ENCODE results near the gene COA8. TPM values are rescaled to one million over a fixed set of nuclear protein-coding genes. Genes with fewer than 3 reads are reported as not detected.
A peak's percentile ranks its signal among the peaks of the same experiment; 100 is the strongest.

Gene COA8
- total RNA-seq, 4 donors from 2014 or later: 25.9 to 50.4 (median 33.6) TPM

GRCh38 chr14:103563844-103564505 is 1.2 kb downstream of the COA8 start:
- peak overlapping the region in 2 of 3 donors; percentile 90 to 98 for H3K4me3 ChIP-seq (replicated peaks in 1 of 3)
- no peaks in the 10 kb centered on the region for H3K27me3 ChIP-seq
- intact Hi-C loops (cut with DNase I): loop anchor here (10.0 kb wide), 1 partner anchor 151 kb away; the partner anchor contains the start of genes XRCC3 and ZFYVE21
- H3K27ac ChIP-seq: peak overlapping the region; percentile 82 to 93 (median 88)
- H3K36me3 ChIP-seq: peaks cover 6 to 11% of the 10 kb centered on the region in 2 donors
- peaks cover 24 to 57% of the 10 kb centered on the region in 2 donors for H3K4me1 ChIP-seq
- no peak for DNase-seq
- TF ChIP-seq CTCF (IDR thresholded peaks at IDR 0.05): no peak
- no peak for TF ChIP-seq POLR2A (IDR thresholded peaks at IDR 0.05)
- 58 to 62% methylated on average over 21 of the region's 21 CpGs for WGBS, 2 donors
- no peaks in the 10 kb centered on the region for H3K9me3 ChIP-seq

GRCh38 chr14:103568952-103569351 is 6.2 kb downstream of the COA8 start:
- Histone ChIP-seq H3K27ac (no peak overlapping the region), H3K9me3 (no peaks in the 10 kb centered on the region), H3K4me1 (peaks cover 11 to 60% of the 10 kb centered on the region in 2 donors), H3K27me3 (no peaks in the 10 kb centered on the region), H3K36me3 (no peaks in the 10 kb centered on the region), H3K4me3 (replicated peaks in 1 of 3) (no peak overlapping the region)
- DNase-seq: no peak
- TF ChIP-seq CTCF (IDR thresholded peaks at IDR 0.05): no peak
- TF ChIP-seq POLR2A (IDR thresholded peaks at IDR 0.05): no peak
- WGBS, 2 donors: 75 to 79% methylated on average over 6 to 8 of the region's 8 CpGs
- intact Hi-C loops (cut with DNase I): loop anchor here (10.0 kb wide), 1 partner anchor 146 kb away; the partner anchor contains the start of genes XRCC3 and ZFYVE21

DNA sequence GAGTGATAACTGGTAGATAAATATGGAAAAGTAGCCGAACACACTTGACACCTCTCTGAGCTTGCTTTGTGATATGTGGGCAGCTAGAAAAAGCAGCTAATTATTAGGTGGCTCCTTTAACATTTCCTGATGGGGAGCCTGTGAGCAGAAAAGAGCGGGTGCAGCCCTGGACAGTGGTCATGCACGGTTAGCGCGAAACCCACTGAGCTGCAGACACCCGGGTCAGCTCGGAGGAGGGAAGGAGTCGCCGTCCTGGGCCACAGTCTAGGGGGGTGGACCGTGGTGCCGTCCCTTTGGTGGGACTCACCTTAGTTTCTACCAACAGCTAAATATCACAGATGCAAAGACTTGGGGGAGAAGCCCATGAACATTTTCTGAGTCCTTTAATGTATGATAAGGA is 6.6 kb downstream of the COA8 start:
- DNase-seq: peak in 1 of 2 donors; percentile 34
- no peaks in the 10 kb centered on the region for H3K9me3 ChIP-seq
- H3K36me3 ChIP-seq: no peaks in the 10 kb centered on the region
- H3K4me3 ChIP-seq (replicated peaks in 1 of 3): no peak overlapping the region
- intact Hi-C loops (cut with DNase I): loop anchor here (10.0 kb wide), 1 partner anchor 145 kb away; the partner anchor contains the start of genes XRCC3 and ZFYVE21
- peaks cover 7 to 60% of the 10 kb centered on the region in 2 donors for H3K4me1 ChIP-seq
- TF ChIP-seq CTCF (IDR thresholded peaks at IDR 0.05) (no peak), POLR2A (IDR thresholded peaks at IDR 0.05) (no peak)
- H3K27ac ChIP-seq: peak overlapping the region in 1 of 3 donors; percentile 53
- H3K27me3 ChIP-seq: no peaks in the 10 kb centered on the region
- WGBS, 2 donors: 59 to 61% methylated on average over 11 of the region's 11 CpGs

DNA sequence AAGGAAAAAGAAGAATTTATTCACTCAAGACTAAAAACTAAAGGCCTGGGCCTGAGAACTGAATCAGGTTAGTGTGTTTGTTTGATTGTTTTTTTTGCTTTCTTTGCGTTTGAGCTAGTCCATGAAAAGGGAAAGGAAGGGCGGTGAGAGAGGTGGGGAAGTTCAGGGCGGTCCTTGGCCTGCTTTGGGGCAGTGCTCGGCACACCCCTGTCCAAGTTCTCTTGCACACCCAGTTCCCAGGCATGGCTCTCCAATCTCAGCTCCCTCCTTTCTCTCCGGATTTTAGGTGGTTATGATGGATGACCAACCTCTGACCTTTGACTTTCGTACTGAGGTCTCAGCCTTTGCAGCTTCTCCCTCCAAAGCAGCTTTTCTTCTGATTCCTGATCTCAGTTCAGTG is 11.3 kb downstream of the COA8 start:
- 64 to 65% methylated on average over 6 of the region's 6 CpGs for WGBS, 2 donors
- Histone ChIP-seq H3K27me3 (no peaks in the 10 kb centered on the region), H3K4me1 (peaks cover 20 to 66% of the 10 kb centered on the region in 2 donors)

More for the DNA sequence above, 11.3 kb downstream of the COA8 start:
- no peak overlapping the region for H3K4me3 ChIP-seq (replicated peaks in 1 of 3)
- no peak for DNase-seq
- TF ChIP-seq POLR2A (IDR thresholded peaks at IDR 0.05) (no peak), CTCF (IDR thresholded peaks at IDR 0.05) (no peak)
- peaks cover 0 to 5% of the 10 kb centered on the region in 2 donors for H3K36me3 ChIP-seq
- H3K27ac ChIP-seq: peak overlapping the region in 2 of 3 donors; percentile 53 to 65
- intact Hi-C loops (cut with DNase I): loop anchor here (10.0 kb wide), 1 partner anchor 341 kb away; no protein-coding TSS in a partner anchor
- H3K9me3 ChIP-seq: no peaks in the 10 kb centered on the region
